SK-N-MC (cell line): Measurements from ENCODE around the gene PCSK1.

ENCODE experiments used
- EZH2 ChIP-seq: fragments of 200-600 bp; sonication (generic); IDR thresholded peaks from one replicate; pipeline ENCODE4 v1.6.1; 2017; ENCODE audit warnings: antibody characterized with exemption
- FOXP2 ChIP-seq: optimal IDR thresholded peaks from 2 replicates; pipeline ENCODE3; 2011; ENCODE audit warnings: mild to moderate bottlenecking, moderate library complexity; ENCODE audit not compliant: insufficient read depth; ENCODE audit errors: extremely low read length, control extremely low read depth
- POLR2AphosphoS5 ChIP-seq: IDR thresholded peaks from 2 replicates; pipeline ENCODE4 v1.6.1; 2012; ENCODE audit warnings: mild to moderate bottlenecking, low read depth, low read length, borderline replicate concordance

- no peak for TF ChIP-seq POLR2AphosphoS5
- no peak for TF ChIP-seq EZH2
- TF ChIP-seq FOXP2, result no peak
These were observed 48.7 kb downstream of the PCSK1 start for GRCh38 chr5:96384353-96384752.
